Activated gamma-delta T cell (primary cell): ENCODE data around the gene ALCAM.

Experiments used
- DNase-seq: peaks from one replicate; lab custom pipeline; 2025; lab: John Stamatoyannopoulos, UW

The ALCAM gene

DNA sequence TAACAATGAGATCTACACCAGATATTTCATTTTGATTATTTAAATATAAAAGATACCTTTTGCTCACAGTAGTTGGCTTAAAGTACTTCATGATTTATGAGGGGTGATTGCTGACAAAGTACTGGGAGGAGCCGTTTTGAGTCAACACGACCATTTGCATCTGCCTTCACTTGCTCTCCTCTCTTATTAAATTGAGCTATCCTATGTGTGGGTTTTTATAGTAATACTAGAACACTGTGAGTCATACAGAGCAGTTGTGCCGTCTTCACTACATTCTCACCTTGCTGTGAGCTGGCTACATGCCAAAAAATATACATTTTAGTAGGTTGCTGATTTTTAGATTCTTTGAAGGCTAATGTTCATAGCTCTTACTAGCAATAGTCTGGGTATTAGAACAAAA lies 161.2 kb downstream of the ALCAM start:
- no peak for DNase-seq

DNA sequence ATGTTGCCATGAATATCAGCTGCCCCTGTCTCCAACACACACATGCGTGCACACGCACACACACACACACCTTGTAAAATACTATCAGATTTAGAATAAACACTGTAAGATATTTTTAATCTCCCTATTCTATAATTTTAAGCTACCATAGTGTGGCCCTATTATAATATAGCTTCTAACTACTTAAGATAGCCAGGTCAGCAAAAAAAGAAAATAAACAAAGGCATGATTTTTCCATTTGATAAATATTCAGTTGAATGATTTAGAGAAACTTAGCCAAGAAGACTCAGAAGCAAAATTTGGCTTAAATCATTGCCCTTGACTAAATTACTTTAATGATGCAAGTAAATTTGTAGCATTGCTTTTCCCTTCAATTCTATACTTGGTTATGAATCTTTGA lies 162.2 kb downstream of the ALCAM start:
- no peak for DNase-seq

DNA sequence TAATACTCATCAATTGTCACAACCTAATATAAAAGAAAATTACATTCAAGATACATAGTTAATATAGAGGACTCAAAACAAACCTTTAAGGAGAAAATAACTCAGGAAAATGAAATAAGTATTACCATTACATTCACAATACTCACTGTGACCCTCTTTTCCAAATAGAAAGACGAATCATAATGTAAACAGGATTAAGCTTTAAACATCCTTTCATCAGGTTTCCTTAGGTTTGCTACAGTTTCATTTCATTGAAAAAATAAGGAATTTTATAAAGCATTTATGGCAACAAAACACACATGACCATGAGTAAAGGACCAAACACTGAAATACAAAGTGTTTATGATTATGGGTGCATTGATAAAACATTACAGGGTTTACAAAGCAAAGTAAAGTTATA lies 162.7 kb downstream of the ALCAM start:
- no peak for DNase-seq

DNA sequence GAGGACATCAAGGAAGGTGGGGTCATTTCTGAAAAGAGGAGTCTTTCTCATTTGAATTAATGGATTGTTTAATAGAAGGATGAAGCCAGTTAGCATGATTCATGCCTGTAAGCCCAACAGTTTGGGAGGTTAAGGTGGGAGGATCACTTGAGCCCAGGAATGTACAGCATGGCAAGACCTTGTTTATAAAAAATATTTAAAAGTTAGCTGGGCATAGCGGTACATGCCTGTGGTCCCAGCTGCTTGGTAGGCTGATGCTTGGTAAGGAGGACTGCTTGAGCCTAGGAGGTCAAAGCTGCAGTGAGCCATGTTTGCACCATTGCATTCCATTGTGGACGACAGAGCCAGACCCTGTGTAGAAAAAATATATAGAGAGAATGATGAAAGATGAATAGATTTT lies 165.5 kb downstream of the ALCAM start:
- DNase-seq, result no peak

DNA sequence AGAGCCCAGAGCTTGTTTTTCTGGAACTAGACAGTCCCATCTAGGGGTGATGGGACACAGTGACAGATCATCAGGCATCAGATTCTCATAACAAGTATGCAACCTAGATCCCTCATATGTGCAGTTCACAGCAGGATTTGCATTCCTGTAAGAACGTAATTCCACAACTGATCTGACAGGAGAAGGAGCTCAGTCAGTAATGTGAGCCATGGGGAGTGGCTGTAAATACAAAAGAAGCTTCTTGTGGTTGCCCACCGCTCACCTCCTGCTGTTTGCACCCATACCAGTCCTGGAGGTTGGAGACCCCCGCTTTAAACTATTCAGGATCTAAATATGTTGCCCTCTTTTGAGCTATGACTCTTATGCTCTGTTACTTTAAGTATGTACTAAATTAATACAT lies 167.3 kb downstream of the ALCAM start:
- DNase-seq, result no peak

DNA sequence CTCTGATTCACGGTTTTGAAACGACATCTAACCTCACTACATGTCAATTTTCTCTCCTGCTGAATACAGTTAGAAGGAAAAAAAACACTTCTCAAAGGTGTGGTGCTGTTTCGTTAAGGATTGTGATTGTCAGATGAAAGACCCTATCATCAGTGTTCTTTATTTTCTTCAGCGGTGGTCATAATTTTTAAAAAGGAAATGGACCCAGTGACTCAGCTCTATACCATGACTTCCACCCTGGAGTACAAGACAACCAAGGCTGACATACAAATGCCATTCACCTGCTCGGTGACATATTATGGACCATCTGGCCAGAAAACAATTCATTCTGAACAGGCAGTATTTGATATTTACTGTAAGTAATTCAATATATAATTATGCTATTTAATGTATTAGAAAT lies 167.8 kb downstream of the ALCAM start:
- DNase-seq, result no peak

DNA sequence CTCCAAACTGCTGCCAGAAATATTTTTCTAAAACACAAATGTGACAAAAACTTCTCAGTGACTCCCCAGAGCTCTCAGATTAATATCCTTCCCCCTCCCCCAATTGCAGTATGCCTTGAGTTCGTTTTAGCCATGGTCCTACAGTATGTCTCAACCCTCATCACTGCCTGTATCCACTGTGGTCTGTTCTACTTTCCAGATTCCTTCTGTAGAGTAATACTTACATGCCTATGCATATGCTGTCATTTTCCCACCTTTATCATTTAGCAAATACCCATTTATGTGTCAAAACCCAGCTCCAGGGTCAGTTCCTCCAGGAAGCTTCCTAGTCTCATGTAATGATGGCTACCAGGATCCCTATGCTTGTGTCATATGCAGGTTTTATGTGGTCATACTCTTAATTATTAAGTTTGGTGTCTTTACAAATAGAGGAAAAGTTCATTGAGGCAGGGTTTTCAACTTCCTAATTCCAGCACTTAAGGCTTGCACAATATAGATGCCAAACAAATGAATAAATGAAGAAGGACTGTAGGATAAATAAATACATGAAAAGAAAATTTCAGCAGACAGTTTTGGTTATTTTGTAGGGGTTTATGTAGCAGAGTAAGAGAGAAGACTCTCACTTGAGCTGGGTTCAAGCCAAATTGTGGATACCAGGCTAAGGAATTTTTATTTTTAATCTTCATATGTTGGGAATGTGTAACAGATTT lies 170.8 kb downstream of the ALCAM start:
- no peak for DNase-seq

DNA sequence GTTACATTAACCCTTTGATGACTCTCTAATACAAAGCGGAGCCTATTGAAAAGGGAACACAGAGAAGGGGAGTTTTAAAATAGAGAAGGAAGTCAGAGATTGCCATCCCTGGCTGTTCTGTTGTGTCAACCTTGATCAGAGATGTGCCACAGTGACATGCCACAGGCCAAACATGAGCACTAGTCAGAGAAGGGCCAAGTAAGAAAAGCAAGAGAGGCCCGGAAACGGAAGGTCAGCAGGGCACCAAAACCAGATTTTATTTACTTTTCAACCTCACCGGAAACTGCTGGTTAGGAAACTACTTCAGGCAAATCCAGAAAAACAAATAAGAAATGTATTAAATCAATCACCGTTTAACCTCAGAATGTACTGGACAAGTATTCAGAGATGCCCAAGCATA lies 171.8 kb downstream of the ALCAM start:
- DNase-seq, result no peak

DNA sequence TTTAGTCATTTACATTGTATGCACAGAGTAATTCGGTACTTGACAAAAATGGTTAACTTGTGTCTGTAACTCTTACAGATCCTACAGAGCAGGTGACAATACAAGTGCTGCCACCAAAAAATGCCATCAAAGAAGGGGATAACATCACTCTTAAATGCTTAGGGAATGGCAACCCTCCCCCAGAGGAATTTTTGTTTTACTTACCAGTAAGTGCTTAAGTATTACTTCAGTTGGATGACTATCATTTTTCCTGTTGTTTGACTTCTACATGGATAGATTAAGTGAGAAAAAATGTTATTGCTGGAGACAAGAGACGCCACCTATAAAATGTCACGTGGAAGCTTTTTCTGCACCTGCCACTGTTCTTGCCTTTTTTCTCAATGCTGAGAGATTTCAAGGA lies 173.2 kb downstream of the ALCAM start:
- DNase-seq, result no peak

DNA sequence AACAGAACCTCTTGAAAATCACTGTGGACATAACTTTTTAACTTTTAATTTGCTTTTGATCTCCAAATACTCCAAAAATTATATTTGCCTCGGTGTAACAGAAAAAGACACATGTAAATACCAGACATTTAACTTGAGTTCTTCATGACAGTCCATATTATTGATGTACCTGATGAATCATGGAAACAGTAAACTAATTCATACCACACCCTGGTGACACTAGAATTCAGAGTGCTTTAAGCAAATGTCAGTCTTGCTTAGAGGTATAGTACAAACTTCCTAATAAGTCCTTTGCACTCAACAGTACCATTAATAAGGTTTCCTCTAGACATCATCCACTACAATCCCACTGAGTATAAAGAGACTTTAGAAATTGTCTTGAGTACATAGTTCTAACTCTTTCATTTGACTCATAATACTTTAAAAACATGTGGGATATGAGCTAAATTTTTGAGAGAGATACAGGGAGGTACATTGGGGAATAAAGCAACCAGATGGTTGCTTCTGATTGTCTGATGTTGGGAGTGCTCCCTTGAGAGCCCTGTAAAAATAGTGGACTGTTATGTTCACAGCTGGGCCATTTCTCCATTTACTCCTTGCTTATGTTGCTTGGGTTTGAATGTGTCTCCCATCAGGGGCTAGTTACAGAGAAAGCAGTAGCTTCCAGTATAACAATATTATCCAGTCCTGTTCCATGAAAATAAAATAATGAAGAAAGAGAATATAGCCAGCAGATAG lies 175.7 kb downstream of the ALCAM start:
- no peak for DNase-seq

DNA sequence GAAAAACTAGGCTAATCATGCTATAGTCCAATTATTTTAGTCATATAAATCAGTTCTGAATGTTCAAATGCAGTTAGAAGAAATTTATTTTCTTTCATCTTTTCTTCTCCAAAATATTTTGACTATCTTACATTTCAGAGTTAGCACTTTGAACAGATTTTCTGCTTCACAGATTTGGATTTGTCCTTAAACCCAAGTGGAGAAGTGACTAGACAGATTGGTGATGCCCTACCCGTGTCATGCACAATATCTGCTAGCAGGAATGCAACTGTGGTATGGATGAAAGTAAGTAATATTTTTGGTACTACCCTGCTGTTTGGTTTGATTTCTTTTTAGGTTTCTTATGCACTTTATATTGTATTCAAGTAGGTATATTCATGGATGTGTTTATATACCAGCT lies 178.3 kb downstream of the ALCAM start:
- no peak for DNase-seq

DNA sequence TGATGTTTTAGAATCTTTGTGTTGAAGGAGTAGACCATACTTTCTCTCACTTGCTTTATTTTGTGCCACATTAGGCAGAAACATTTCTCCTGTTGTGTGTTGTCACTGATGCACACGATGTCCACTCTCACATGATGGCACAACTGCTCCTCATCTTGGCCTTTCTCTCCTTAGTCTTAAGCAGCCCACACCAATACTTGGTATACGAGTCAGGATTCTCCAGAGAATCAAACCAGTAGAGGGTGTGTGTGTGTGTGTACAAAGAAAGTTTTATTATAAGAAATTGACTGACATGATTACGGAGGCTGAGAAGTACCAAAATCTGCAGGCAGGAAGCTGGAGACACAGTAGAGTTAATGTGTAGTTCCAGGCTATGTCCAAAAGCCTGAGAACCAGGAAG lies 187.1 kb downstream of the ALCAM start:
- DNase-seq, result no peak

DNA sequence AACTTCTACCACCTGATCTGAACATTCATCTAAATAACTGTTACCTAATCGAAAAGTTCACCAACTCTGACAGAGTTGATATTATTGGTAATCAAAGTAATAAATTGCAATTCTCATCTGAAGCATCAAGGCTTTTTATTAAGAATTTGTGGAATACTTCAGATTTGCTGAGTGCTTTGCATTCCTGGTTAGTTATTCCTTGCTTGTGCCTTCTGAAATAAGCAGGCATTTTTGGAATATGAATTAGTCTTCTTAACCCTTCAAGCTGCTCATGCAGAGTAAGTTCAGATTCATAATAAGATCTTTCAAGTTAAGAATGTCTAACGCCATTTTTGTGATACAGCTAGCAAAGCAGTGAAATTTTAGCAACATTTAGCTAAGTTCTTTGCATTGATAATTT lies 188.5 kb downstream of the ALCAM start:
- no peak for DNase-seq

DNA sequence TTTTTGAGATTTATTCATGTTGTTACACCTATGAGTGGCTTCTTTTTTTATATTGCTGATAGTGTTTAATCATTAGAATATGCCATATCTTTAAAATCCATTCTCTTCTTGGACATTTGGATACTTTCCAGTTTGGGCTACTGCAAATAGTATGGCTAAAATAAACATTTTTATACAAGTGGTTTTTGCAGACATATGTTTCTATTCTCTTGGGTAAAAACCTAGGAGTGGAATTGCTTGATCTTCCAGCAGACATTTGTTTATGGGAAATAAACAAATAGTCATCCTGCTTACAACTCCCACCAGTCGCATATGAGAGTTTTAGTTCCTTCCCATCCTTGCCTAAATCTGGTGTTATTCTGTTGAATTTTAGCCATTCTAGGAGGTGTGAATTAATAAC lies 193.1 kb downstream of the ALCAM start:
- no peak for DNase-seq

DNA sequence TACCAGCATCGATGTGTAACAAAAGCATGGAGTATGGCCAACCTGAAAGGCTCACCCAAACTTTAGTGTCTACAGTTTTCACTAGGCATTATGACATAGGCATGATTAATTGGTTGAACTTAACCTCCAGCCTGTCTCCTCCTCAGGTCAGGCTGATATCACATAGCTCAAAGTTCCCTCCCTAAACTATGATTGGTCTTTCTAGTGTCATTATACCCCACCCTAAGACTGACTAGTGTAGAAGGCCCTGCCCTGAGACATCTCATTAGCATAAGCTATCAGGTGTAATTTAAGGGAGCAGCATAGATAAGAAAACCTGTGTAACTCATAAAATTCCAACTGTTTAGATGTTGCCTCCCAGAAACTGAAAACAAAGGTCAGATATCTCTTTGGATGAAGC lies 195.2 kb downstream of the ALCAM start:
- DNase-seq, result no peak

DNA sequence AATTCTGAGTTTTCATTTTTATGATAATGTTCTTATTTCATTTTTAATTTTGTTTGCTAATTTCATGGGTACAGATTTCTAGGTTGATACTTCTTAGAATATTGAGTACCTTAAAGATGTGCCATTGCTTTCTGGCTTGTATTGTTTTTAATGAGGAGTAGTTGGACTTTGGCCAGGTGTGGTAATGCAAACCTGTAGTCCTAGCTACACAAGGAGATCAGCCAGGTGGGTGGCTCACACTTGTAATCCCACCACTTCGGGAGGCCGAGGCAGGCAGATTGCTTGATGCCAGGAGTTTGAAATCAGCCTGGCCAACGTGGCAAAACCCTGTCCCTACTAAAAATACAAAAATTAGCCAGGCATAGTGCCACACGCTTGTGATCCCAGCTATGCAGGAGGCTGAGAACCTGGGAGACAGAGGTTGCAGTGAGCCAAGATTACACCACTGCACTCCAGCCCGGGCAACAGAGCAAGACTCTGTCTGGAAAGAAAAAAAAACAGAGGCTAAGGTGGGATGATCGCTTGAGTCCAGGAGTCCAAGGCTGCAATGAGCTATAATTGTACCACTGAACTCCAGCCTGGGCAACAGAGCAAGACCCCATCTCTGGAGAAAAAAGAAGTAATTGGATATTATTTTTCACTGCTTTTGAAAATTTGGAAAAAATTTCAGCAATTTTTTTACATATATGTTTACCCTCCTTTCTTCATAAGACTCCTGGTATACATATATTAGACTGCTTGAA lies 198.0 kb downstream of the ALCAM start:
- no peak for DNase-seq

DNA sequence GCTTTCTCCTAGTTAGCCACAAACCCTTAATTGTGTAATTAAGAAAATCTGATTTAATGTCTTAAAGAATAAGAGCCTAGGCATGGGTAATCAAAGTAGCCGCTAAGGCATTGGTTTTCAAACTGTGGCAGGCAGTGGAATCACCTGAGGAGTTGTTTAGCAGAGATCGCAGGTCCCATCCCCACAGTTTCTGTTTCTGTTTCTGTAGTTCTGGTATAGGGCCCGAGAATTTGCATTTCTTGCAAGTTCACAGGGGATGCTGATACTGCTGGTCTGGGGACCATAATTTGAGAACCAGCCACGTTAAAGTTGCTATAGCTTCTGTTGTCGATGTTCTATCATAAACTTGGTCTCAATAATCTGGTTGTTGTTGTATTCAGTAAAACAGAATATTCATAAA lies 204.3 kb downstream of the ALCAM start:
- DNase-seq, result no peak

DNA sequence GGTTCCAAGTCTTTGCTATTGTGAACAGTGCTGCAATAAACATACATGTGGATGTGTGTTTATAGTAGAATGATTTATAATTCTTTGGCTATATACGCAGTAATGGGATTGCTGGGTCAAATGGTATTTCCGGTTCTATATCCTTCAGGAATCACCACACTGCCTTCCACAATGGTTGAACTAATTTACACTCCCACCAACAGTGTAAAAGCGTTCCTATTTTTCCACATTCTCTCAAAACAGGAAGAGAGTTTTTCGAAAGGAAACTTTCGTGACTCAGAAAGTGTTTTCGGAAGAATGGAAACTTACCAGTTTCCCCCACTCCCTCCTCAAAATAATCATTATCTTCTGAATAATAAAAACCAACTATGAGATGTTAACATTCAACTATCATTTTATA lies 205.8 kb downstream of the ALCAM start:
- no peak for DNase-seq

DNA sequence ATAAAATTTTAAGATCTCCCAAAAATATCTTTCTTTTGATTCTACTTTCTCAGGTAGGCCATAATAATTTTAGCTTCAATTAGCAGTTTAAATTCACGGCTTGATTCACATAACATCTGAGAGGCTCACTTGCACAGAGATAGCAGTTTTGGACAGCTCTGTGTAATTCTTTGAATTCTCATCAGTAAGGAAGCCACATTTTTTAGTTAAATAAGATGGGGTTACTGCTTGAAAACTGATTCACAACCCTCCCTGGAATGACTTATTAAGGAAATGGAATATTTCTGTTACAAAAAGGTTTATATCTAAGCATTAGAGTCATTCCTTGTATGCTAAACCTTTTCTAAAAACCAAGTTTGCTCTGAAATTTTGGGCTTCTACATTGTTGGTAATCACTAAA lies 212.7 kb downstream of the ALCAM start:
- no peak for DNase-seq

DNA sequence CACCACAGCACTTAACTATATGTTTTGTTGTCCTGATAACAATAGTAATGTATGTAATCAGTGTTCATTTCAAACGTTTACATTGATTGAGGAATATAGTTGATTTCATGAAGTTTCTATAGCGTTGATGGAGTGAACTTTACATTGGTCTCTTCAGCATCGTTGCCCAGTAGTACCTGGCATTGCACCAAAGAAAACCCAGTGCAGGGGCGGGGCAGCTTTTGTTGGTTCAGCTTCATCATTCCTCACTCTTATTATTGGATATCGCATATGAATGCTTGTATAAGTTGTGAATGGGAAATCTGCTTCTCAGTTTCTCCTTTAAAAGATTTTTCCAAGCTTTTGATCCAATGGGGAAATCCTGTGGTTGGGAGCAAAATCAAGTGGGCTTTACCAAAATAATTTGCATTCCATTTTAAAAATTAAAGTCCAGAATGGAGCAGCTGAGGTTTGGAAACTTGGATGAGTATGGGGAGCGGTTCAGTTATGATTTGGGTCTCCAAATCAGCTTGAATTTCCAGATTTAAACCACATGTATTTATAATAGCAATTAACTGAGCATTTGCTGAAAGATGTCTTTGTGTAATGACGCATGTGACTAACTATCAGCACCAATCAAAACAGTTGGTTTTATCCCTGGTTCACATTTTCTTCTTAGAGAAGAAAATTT lies 213.7 kb downstream of the ALCAM start:
- DNase-seq, result no peak

DNA sequence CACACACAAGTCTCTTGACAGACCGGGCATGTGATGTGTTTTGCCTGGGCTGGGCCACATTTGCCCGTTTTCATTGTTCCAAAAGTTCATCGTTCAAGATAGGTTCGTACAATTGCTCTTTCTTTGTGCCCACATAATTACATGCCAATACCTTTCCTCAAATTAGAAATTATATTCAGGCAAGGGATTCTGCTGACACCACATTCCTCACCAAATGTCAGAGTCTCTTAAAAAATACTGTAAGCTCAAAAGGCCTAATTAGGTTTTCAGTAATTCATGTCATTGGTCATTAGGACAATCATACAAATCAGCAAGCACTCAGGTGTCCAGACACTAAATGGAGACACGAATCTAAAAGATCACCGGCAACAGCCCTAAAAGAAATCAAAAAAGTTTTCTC lies 215.3 kb downstream of the ALCAM start:
- DNase-seq, result no peak

DNA sequence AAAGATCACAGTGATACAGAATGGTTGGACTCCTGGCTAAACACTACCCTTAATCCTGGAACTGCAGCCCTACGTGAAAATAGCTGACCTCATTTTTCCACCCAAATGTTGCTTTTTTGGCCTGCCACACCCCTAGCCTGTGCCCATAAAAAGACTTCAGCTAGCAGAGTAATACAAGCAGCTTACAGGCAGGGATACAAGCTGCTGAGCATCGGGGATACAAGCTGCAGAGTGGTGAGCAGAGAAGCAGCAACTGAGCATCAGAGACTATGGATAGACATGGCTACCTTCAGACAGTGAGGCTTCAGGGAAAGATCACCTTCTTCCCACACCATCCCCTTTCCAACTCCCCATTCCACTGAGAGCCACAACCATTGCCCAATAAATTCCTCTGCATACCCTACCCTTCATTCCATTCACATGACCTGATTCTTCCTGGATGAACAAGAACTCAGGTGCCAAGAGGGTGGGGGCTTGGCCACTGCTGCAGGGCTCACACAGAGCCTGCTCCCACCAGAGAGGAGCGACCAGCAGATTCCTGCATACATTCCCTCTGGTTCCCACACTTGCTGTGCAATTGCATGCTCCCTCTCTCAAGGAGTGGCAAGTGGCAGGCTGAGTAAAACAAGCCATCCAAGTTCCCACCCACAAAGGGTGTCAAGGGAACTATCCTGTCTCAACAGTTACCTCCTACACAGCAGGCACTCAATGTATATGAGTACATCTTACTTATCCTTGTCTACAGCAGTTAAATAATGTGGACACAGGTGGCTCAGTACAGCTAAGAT lies 217.5 kb downstream of the ALCAM start:
- DNase-seq, result no peak
